CD1c-positive myeloid dendritic cell (primary cell): ENCODE results near the gene ARHGAP10.

Experiments
- DNase-seq: peaks from one replicate; pipeline ENCODE4 v3.0.0-alpha.2; 2016; ENCODE audit errors: extremely low spot score

The ARHGAP10 gene

DNA sequence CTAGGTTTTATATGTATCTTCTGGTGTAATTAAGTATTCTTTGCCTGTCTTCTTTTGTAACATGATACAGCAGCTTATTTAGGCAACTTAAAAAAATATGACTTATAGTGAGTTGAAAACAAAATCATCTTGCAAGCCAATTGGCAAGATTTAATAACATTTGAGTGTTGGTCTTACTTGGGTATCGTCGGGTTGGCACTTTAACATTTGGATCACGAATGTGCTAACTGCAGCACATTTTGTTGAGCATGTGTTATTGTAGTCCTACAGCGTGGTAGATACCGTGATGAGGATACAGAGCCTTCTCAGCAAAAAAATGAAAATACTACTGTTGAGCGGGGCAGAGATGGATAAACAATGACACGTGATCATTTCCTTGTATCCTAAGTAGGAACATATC is 295.3 kb downstream of the ARHGAP10 start:
- no peak for DNase-seq

DNA sequence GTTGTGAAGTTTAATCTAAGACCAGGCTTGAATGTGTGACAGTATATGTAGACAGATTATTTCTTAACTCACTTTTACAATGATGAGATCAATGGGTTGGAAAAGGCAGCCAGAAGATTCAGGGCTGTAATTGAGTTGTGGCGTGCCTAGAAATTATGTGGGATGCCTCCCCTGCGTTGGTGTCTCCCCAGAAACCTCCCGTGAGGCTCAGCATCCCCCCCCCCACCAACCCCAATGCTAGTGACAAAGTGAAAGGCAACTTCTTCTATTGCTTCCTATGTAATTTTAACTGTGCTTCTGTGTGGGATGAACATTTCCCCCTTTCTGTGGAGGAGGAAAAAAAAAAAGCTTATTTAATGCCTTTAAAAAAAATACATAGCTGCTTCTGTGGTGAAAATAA is 297.9 kb downstream of the ARHGAP10 start:
- DNase-seq = peak; percentile 41

DNA sequence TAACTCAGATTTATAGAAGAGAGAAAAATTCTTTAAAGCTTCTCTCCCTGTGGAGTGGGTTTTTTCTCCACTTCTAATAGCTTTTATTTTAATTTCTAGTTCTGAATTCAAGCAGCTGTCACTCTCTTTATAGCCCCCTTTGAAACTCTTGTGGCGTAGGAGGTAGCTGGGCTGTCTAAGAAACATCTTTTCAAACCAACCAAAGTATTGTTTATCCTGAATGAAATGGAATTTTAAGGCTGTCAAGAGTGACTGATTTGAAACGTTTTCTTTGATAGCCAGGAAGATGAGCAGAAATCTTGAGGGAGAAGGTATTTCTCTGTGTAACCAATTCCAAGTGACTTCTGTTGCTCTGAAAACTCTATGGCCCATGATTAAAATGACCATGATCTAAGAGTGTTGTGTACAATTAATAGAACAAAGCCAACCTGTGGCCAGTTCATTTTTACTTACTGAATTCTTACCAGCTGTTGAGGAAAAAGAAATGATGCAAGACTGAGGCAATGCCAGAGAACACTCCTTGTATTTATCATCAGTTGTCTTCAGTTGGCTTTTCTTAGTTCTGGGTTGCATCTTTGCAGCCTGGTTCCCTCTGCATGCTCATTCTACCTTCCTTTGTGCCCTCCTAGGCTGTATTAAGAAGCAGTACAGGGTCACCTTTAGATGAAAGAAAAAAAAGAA is 298.4 kb downstream of the ARHGAP10 start:
- DNase-seq = peak; percentile 25

DNA sequence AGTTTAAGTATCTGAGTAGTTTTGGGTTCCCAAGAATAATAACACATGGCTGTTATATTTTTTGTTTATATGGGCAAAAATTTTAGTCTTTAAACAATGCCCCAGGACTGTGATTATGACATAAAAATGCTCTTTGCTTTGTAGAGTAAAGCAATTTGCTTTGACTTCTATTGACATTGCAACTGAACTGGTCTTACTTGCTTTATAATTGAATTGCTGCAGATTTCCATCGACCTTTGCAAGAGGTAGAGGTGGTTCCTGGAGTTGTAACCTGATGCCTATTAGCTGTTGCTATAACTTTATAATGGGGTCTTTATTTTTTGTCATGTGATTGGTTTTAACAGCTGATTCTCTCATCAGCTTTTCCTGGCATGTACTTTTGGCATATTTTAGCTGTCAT is 302.9 kb downstream of the ARHGAP10 start:
- DNase-seq = no peak

DNA sequence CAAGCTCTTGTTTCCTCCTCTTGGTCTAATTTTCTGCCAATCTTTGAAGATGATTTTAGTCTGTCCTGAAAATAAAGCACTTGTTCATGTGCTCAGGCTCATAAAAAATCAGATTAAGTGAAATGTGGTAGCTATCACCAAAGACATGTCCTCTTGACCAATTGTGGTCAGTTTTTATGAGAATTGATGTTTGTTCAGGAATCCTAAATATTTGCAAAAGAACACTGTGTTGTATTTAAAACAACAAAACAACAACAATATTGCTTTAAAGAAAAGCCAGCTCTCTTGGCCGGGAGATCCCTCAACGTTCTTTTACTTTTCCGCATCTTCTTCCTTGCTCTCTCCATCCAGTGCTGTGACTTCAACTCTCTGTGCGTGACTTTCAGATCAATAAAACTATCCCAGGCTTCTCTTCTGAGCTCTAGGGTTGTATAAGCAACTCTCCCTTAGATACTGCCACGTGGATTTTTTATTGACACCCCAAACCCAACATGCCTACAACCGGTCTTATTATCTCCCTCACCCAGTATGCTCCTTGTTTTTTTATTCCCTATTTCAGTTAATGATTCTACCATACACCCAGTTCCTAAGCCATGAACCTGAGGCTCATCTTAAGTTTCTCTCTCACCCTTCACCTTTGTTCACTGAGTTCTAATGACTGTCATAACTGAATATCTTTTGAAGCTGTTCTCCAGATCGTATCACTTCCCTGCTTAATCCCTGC is 309.9 kb downstream of the ARHGAP10 start:
- DNase-seq = no peak

DNA sequence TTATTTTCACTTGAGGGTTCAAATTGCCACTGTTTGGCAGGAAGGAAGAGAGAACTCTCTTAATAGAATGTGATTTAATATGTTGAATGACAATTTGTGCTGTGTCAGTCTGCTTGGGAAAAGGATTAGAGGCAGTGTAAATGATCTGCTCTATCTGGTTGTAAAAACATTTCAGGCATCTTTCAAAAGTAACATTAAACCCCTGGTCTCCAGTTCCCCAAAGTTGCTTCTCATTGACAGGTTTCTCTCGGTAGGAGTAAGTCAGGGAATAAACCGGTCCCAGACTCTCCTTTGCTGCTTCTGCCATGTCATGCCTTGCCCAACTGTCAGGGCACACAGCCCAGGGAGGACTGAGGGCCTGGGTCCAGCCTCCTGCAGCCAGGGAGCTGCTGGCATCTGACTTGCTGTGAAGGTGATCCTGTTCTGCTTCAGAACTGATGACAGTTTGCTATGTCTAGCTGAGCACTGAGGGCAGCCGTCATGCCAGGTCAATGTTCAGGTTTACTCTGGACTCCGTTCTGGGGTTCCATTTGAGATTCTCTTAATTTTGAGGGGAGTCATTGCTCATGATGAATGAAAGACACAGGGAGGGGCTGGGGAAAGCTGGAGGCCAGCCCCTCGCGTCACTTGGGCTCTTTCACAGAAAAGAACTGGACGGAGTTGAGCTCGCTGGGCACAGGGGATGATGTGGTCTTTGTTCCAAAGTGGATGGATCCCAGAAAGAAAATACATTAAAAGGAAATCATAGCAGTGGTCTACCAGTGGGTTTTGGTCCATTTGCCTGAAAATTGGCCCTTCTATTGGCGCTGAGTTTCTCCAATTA is 312.4 kb downstream of the ARHGAP10 start:
- DNase-seq = no peak

DNA sequence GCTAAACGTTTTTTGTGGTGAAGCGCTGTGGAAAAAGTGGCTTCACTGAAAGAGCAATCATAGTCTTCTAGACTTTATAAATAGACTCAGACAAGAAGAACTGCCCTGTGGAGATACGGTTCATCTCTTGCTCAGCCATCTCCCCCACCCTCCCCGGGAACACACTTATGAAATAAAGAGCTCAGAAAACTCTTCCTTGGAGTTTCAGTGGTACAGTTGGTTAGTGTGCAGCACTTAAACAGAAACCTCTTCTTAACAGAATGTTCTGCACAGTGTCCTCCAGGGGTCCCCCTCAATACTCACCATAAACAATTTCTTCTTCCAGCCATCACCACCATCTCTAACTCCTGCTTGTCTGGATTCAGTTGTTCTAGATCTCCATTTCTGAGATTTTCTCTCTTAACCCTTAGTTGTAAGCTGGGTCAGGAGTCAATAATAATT is 313.0 kb downstream of the ARHGAP10 start:
- DNase-seq = no peak

DNA sequence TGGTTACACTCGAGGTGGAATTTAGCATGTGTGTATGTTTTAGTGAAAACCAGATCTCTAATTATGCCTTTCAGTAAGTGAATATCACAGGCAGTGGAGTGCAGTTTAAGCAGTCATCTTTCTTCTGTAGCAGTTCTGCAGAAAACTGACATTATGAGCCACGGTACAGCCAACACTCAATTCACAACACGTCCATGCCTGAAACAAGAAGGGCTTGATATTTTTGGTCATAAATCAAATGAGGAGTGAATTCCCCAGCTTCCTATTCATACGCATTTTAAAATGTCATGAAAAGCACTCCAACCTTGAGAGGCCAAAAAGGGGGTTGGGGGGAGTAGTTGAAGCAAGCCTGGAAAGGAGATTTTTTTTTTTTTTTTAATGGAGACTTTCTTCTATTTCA is 316.7 kb downstream of the ARHGAP10 start:
- no peak for DNase-seq

DNA sequence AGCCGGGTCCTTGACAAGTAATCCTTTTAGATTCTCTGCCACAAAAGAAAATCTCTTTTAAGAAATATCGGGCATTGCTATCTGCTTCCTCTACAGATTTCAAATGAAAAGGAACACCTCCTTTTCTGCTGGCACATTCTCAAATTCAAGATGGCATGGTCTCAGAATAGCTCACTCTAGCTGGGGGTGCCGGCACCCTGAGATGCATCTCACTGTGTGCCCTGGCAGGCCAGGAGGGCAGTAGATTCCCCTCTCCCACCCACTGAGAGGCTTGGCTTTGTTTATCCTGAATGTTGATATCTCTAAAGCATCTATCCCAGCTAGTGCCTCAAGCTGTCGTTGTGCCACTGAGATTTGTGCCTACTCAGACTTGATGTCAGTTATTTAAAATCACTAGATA is 319.5 kb downstream of the ARHGAP10 start:
- no peak for DNase-seq

DNA sequence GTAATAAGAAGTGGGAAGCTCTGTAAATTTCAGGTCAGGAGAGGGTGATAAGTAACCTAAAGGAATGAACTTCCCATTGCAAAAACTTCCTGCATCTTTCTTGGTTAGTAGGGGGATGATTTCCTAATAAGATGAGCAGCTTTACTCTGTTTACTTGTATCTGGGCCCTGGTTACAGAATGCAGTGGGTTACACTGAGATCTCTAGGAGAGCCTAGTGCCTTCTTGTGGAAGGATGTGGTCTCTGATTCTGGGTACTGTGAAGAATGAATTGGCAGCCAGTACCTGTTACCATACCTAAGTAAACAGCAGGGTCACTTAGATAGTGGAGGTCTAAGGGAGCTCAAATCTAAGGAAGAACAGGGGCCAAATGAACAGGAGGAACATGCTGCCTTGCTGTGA is 320.6 kb downstream of the ARHGAP10 start:
- peak; percentile 15 for DNase-seq

DNA sequence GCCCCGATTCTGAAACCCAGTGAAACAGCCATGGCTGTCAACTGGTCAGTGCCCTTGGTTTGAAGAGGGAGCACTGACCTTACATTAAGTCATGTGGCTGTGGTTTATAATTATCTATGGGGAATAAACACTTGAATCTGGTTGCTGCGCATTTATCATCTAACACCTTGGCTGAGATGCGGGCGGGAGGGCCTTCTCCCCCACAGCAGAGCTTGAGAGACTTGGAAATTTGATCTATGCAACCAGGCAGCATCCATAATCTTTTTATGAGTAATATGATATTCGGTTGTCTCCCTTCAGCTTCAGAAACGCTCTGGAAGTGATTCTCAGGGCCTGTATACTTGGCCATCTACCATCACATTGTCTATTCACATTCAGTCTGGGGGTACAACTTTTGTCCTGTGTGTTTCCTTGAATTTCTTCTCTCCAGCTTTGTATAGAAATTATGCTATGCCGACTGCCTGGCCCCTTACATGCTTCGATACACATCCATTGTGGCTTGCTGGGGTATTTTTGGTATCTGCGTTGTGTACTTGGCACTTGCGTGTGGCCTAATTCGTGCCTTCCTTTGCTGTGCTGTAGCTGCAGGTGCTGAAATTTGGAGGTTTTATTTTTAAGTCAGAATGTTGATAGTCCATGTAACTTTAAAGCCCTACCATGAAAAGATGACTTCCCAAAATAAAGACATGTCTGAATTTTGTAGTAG is 321.6 kb downstream of the ARHGAP10 start:
- no peak for DNase-seq

DNA sequence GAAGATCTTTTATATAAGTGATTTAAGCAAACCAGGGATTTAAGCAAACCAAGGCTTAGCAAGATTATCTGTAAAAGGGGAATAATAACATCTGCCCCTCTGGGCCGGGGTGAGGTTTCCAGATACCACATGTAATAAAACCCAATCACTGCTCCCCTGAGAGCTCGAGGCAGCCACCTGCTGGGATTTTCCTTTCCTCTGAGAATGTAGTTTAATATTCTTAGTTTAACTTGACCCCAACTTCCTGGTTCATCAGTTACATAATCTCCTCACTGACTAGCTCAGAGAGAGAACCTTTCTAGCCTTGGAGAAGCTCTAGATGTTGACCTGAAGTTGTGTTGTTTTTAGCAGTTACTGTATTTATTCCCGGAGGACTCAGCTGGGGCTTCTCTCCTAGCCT is 322.4 kb downstream of the ARHGAP10 start:
- peak; percentile 18 for DNase-seq

DNA sequence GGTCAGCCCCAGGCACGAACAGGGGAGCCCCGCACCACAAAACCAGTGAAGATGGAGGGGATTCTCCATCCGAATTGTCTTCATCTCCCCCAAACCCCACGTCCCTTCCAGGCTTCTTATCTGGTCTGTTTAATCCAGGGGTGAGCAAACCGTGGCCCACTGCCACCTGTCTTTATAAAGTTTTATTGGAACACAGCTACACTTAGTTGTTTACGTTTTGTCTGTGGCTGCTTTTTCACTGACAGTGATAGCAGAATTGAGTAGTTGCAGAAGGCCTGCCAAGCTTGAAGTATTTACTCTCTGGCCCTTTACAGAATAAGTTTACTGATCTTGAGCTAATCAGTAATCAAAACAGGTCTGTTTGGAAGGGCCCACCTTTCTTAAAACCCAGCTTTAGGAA is 324.0 kb downstream of the ARHGAP10 start:
- DNase-seq = no peak

DNA sequence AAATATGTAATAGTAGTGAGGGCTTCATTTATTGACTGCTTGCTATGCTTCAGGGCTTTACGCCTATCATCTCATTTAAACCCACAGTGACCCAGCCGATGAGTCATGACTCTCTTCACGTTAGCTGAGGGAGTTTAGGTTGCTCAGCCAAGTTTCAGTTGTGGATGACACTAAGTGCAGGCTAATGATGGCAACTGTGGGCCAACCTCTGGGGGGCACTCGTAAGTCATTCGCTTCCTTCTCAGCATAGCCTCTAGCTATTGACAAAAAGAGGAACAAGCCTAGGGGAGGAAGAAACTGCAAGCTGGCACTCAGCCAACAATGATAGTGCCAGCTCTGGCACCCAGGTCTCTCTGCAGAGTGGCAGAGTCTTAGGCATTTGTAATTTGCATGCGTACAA is 325.0 kb downstream of the ARHGAP10 start:
- peak; percentile 94 for DNase-seq

DNA sequence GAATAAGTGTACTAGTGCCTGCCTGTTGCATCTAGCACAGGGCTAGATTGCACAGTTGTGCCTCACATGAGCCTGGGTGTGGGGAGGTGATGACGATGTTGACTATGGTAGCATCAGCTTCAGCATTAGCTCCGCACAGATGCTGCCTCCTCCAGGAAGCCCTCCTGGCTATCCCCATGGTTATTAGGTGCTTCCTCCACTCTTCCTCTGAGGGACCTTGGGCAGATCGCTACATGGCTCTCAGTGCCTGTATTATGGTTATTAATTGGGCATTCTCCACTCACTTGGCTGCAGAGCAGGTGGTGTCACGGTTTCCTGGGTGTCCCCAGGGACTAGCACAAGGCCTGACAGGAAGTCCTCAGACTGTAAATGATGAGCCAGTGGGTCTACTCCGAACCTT is 325.6 kb downstream of the ARHGAP10 start:
- no peak for DNase-seq

DNA sequence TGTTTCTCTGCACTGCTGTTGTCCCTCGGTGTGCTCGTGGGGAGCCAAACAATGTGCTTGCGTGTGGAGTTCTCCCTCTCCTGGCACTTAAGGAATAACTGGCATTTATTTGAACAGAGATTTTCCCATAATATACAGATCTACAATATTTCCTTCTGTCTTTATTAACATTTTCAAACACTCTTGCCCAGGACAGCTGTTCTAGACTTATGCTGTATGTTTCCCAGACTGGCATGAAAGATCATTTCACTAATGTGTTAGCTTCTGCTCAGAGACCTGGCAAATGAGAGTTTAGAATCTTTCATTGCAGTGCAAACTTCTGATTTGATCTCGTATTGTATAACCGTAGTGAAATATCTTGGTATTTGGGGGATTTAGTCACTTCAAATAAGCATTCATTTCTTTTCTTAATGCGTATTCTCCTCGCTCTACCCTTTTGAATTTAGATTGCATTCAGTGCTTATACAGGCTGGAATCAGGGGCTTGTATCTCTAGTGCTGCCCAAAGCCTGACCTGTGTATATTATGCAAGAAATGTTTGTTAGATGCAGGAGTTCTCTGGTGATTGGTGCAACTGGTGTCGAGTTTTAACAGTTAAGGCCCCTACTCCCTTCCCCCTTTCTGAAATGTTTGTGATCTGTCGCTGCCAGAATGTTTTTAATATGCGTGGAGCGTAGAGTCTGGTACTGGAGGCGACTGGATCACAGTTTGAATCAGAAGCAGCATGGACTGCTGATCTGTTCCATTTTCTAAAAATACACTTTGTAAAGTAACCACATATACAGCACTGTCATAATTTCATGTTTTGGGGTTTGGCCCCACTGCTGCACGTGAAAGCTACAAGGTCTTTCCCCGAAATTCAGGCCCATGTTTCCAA is 326.3 kb downstream of the ARHGAP10 start:
- no peak for DNase-seq

DNA sequence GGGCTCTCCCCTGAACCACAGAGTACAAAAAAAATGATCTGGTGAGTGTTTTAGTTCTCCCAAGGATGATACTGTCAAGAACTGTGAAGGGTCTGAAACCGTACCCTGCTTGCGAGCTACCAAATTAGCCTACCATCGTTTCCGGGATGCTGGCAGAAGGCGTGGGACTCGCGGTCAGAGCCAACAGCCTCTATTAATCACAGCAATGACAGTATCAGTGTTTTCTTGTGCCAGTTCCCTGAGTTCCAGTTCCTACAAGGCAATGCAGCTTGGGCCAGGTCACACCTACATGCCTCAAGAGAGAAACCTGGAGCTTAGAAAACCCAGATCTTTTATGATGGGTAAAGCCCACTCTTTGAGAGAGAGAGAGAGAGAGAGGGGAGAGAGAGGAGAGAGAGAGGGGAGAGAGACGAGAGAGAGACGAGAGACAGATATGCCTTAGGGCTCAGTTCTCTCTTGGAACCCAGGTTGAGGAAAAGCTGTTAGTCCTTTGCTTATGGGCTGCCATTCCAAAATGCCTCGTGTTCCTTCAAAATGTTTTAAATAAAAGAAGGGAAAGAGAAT is 327.8 kb downstream of the ARHGAP10 start:
- DNase-seq = no peak

DNA sequence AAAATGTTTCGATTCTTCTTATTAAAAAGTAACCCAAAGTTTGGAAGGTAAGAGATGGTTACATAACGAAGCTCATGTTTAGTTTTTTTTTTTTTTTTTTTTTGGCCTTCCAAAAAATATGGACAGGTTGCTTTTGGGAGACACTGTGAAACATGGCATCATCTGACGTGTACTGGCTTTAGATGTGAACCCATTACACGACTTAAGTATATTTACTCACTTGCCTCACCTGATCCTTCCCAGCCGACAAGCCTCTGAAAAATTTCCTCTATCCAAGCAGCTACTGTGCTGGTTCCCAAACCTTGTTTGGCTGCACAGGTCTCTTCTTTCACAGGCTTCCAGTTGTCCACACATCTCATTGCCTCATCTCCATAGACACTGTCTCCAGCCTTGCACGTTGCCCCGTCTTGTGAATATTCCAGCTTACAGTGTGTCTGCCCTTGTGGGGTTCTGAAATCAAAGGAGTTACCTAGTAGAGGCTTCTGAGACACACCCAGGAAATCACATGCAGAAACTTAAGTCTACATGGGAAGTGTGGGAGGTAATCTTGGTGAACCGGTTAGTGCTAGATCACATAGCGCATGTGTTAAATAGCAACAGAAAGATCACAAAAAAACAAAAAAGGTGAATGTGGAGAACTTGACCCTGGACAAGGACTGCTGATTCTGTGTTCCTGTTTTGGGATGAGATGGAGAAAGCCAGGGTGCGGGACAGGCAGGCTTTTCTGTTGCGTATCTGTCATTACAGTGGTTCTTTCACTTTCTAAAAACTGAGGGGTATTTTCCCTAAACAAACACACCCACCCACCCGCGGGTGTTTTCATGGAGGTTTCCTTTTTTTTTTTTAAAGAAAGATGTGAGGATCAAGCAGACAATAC is 328.6 kb downstream of the ARHGAP10 start:
- peak; percentile 18 for DNase-seq

DNA sequence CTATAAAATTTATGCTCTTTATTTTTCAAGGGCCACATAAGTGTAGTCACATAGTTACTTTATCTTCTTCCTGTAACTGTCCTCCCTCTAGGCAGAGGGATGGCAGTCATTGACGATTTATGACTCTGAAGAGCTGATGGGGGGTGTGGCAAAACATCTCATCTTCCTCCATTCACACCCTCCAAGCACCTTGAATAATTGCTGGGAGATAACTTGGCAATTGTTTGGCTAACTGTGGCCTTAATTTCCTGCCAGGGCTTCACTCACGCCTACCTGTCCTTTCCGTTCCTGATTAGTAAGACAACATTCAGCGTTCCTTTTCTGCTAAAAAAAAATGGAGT is 329.2 kb downstream of the ARHGAP10 start:
- no peak for DNase-seq

DNA sequence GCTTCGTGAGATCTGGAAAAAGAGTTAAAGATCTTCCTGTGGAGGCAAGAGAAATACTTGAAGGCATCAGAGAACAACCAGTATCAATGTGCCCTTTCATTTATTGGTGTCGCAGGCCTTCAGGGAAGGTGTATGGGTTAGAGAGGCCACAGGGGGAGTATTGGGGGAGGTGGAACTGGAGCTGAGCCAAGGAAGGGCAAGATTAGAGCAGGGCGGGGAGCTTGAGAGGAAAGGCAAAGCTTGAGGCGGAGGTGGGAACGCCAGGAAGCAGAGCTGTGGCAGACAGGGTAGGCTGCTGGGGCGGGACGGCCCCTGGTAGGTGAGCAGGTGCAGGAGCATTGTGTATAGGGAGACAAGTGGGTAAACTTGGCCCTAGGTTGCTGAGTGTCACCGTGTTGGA is 329.9 kb downstream of the ARHGAP10 start:
- no peak for DNase-seq
